HUES6 (cell line): ENCODE measurements around the gene MAMSTR.
A peak's percentile ranks its signal among the peaks of the same experiment; 100 is the strongest.

ENCODE experiments used
- H3K27ac ChIP-seq: 2 replicates; pipeline ENCODE4 v1.7.0; 2013; ENCODE audit warnings: low read depth, mild to moderate bottlenecking, low read length, inconsistent platforms
- H3K27me3 ChIP-seq: 2 replicates; pipeline ENCODE4 v1.6.1; 2013; ENCODE audit warnings: low read length; ENCODE audit not compliant: control insufficient read depth, insufficient read depth
- H3K36me3 ChIP-seq: 2 replicates; pipeline ENCODE4 v1.6.1; 2013; ENCODE audit warnings: low read length; ENCODE audit not compliant: control insufficient read depth, insufficient read depth
- H3K4me1 ChIP-seq: 2 replicates; pipeline ENCODE4 v1.6.1; 2013; ENCODE audit warnings: low read length; ENCODE audit not compliant: control insufficient read depth, insufficient read depth
- H3K4me3 ChIP-seq: 2 replicates; pipeline ENCODE4 v1.5.1; 2013; ENCODE audit warnings: low read depth, low read length
- H3K9ac ChIP-seq: one replicate; pipeline ENCODE4 v1.6.1; 2013; ENCODE audit warnings: mild to moderate bottlenecking, low read length
- H3K9me3 ChIP-seq: 2 replicates; pipeline ENCODE4 v1.6.1; 2013; ENCODE audit warnings: low read depth, low read length; ENCODE audit not compliant: control insufficient read depth, insufficient read depth

MAMSTR gene

DNA sequence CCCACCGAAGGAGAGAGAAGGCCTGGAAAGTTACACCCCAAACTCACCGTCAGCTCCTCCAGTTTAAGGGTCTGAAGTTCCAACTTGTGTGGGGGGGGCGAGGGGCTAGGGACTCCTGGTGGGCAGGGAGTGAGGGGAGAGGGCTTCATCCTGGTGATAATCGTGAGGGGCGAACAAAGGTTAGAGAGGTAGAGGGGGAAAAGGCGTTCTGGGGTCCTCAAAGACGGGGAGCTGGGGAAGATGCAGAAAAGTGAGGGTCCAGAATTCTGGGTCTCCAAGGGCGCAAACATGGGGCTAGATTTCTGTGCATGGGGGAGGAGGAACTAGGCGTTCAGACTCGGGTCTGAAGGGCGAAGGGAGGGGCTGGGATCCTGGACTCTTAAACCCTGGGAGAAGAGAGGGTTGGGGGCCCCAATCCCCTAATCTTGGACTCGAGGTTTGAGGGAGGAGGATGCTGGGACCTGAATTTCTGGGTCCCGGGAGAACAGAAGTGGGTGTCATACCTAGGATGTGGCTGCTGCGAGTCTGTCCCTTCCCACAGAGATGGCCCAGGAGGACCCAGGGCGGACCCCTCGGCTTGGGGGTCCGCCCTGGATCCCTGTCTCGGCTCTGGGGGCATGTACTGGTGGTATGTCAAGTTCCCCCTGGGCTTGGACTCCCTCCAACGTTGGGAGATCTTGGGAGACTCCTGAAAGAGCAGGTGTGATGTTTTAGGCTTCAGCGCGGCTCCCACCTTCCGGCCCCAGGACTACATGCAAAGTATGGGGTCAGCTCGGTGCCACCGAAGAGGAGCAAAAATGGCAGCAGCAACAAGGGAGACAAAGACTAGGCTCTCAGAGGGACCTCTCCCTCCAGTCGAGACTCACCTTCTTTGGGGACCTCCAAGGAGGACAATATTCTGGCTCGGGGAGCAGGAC, 4.5 kb downstream of the MAMSTR start:
- peaks cover 42% of the 10 kb centered on the region for H3K4me1 ChIP-seq

DNA sequence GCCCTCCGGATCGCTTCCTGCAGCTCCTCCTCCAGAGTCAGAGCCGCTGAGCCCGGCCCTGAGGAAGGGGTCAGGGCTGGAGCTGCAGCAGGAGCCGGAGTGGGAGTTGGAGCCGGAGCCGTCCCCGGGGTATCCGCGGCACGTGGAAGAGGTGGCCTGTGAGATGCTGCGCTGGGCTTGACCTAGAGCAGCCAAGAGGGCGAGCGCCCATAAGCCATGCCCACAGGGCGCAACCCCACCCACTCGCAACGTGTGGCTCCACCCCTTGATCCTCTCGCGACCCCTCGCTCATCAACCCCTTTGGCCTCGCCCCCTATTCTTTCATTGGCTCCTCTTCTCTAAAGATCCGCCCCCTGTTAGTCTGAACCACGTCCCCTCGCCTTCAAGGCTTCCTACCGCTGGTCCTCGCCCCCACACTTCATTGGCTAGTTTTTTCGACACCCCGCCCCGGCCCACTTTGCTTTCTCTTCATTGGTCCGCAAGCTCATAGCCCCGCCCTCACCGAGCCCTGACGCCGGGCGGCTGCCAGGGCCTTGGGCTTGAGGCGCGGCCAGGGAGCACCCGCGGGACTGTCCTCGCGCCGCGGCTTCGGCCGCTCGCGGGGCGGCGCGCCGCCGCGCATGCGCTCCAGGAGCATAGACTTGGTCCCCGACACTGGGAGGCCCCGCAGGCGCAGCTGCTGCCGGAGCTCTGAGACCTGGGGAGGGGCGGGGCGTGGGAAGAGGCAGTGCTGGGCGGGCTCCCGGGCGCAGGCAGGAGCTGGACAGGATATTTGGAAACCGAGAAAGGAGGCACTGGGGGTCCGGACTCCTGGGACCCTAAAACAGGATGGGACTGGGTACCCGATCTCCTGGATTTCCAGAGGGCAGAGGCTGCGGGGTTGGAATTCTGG, 5.4 kb downstream of the MAMSTR start:
- peak overlapping the region; percentile 88 for H3K4me3 ChIP-seq
- H3K27me3 ChIP-seq: no peaks in the 10 kb centered on the region
- H3K4me1 ChIP-seq: peaks cover 34% of the 10 kb centered on the region
- H3K9me3 ChIP-seq: peaks cover 3% of the 10 kb centered on the region
- no peaks in the 10 kb centered on the region for H3K36me3 ChIP-seq
- no peak overlapping the region; the same call in 1 of the 2 replicates for H3K27ac ChIP-seq
- H3K9ac ChIP-seq: peak overlapping the region; percentile 57

More for the DNA sequence above, 4.5 kb downstream of the MAMSTR start:
- Histone ChIP-seq H3K9me3 (peaks cover 3% of the 10 kb centered on the region), H3K4me3 (peak overlapping the region; percentile 63), H3K27ac (no peak overlapping the region; the same call in 1 of the 2 replicates), H3K27me3 (no peaks in the 10 kb centered on the region), H3K9ac (peak overlapping the region; percentile 37), H3K36me3 (no peaks in the 10 kb centered on the region)

DNA sequence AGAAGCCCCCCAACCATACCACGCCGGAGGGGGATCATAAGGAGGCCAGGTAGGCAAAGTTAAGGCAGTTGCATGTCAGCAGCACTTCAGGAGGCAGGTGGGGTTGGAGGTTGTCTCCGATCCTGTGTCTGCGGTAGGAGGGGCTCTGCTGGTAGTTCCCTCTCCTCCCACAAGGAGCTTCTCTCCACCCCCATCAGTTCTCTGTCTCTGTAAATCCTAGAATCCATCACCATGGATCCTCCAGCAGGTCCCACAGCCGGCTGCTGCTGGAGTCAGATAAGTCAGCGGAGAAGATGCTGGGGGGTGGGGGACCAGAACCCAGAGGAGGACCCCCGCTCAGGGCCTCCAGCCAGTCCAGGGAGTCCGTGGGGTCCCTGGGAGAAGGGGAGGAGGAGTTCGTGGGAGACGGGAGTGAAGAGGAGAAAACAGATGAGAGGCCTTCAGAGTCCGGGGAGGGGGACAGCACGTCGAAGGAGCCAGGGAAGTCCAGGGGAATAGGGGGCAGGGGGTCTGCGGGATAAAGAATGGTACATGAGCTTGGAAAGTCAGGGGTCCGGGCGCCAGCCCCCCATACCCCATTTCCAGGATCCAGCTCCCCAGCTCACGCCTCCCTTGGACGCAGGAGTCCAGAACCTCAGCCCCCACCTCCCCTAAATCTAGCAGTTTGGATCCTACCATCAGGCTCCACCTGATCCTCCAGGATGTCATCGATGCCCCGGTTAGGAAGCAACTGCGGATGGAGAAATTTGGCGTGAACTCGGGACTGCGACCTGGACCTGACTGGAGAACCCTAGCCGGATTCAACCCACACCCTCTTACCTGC, 6.3 kb downstream of the MAMSTR start:
- peak overlapping the region; percentile 57 for H3K9ac ChIP-seq
- H3K4me3 ChIP-seq: peak overlapping the region; percentile 88
- no peak overlapping the region for H3K27ac ChIP-seq
- H3K36me3 ChIP-seq: no peaks in the 10 kb centered on the region
- H3K4me1 ChIP-seq: peaks cover 30% of the 10 kb centered on the region
- no peaks in the 10 kb centered on the region for H3K27me3 ChIP-seq
- peaks cover 3% of the 10 kb centered on the region for H3K9me3 ChIP-seq

DNA sequence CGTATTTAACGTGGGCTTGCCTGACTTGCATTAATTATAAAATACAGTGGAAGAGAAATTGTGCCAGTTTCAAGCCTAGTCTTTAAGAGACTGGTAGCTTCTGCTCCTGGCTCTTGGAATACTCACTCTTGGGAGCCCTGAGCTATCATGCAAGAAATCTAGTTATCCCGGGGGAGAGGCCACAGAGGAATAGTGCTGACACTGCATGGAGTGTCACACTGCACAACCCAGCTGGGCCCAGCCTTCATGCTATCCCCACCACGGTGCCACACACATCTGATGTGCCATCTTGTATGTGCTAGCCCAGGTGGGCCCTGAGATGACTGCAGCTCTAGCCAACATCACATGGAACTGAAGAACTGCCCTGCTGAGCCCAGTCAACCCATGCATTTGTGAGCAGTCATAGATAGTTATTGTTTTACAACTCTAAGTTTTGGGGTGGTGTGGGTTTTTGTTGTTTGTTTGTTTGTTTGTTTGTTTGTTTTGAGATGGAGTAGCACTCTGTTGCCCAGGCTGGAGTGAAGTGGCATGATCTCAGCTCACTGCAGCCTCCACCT, 8.3 kb downstream of the MAMSTR start:
- Histone ChIP-seq H3K4me3 (no peak overlapping the region), H3K27ac (no peak overlapping the region), H3K9ac (no peak overlapping the region), H3K27me3 (no peaks in the 10 kb centered on the region), H3K36me3 (no peaks in the 10 kb centered on the region), H3K4me1 (peaks cover 22% of the 10 kb centered on the region), H3K9me3 (peaks cover 3% of the 10 kb centered on the region)

DNA sequence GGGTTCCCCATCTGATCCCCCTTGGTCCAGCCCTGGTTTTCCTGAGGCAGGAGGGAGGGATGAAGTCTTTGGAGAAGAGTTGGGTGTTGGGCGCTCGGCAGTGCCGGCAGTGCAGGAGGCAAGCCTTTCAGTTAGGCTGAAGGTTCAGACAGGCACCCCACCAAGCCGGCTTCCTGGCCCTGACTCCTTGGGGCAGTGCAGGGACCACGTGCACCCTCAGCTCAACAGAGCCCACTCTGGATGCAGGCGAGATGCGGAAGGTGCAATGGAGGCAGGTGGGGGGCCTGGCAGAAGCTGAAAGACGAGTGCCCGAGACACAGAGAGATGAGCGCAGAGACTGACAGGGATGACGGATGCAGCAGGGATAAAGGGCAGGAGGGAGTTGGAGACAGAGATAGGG, 11.1 kb downstream of the MAMSTR start:
- peaks cover 8% of the 10 kb centered on the region for H3K36me3 ChIP-seq
- H3K9me3 ChIP-seq: peaks cover 3% of the 10 kb centered on the region
- no peak overlapping the region for H3K4me3 ChIP-seq
- H3K9ac ChIP-seq: no peak overlapping the region
- H3K4me1 ChIP-seq: peaks cover 9% of the 10 kb centered on the region
- no peaks in the 10 kb centered on the region for H3K27me3 ChIP-seq
- no peak overlapping the region for H3K27ac ChIP-seq

DNA sequence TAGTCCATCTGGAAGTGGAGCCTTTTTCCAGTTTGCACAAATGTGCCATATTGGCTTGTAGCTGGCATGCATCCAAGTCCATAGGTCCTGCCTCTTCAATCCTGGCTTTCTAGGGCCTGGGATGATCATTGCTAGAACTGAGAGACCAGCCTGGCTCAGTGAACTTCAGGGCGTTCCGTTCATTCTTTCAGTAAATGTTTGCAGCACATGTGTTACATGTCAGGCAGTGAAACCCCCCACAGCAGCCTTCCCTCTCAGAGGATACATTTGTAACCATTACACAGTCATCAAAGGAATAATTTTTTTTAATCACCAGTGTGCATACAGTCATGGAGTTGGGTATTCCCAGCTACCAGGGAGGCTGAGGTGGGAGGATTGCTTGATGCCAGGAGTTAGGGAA, 14.1 kb downstream of the MAMSTR start:
- no peak overlapping the region for H3K4me3 ChIP-seq
- H3K9ac ChIP-seq: no peak overlapping the region
- no peaks in the 10 kb centered on the region for H3K9me3 ChIP-seq
- H3K4me1 ChIP-seq: peaks cover 5% of the 10 kb centered on the region; the same call in 1 of the 2 replicates
- no peaks in the 10 kb centered on the region for H3K27me3 ChIP-seq
- no peak overlapping the region for H3K27ac ChIP-seq
- peaks cover 14% of the 10 kb centered on the region for H3K36me3 ChIP-seq

DNA sequence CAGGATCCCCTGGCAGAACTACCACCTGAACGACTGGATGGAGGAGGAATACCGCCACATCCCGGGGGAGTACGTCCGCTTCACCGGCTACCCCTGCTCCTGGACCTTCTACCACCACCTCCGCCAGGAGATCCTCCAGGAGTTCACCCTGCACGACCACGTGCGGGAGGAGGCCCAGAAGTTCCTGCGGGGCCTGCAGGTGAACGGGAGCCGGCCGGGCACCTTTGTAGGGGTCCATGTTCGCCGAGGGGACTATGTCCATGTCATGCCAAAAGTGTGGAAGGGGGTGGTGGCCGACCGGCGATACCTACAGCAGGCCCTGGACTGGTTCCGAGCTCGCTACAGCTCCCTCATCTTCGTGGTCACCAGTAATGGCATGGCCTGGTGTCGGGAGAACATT, 16.2 kb downstream of the MAMSTR start:
- Histone ChIP-seq H3K9ac (no peak overlapping the region), H3K9me3 (no peaks in the 10 kb centered on the region), H3K4me3 (no peak overlapping the region), H3K36me3 (peaks cover 14% of the 10 kb centered on the region), H3K27me3 (no peaks in the 10 kb centered on the region), H3K4me1 (peaks cover 1% of the 10 kb centered on the region), H3K27ac (no peak overlapping the region)

DNA sequence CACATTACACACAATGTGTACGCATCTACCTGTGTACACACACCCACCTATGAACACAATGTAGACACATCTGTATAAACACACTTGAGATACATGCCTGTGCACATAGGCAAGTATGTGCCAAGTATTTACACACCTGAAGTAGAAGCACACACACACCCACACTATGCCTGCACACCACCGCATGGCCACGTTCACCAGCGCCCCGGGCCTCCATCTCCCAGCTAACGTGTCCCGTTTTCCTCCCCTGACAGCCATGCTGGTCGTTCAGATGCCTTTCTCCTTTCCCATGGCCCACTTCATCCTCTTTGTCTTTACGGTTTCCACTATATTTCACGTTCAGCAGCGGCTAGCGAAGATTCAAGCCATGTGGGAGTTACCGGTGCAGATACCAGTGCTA, 16.8 kb downstream of the MAMSTR start:
- Histone ChIP-seq H3K9me3 (no peaks in the 10 kb centered on the region), H3K4me1 (peaks cover 5% of the 10 kb centered on the region; the same call in 1 of the 2 replicates), H3K9ac (no peak overlapping the region), H3K4me3 (no peak overlapping the region), H3K27me3 (no peaks in the 10 kb centered on the region), H3K36me3 (peaks cover 14% of the 10 kb centered on the region), H3K27ac (no peak overlapping the region)

DNA sequence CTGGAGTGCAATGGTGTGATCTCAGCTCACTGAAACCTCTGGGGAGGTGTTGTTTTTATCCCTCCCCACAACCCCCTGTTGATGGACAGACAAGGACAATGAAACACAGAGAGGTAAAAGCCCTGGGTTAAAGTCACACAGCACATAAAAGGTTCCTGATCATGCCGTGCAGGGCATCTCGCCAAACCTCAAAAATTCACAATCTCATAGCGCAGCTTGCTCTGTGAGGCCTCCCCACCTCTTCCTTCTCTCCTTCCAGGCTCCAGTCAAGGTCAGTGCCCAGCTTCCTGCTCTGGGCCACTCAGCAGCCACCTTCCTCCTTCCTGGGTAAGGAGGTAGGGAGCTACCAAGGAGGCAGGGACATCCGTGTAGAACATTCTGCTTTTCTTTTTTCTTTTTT, 21.5 kb downstream of the MAMSTR start:
- peaks cover 6% of the 10 kb centered on the region; the same call in 1 of the 2 replicates for H3K27me3 ChIP-seq
- no peak overlapping the region for H3K27ac ChIP-seq
- no peak overlapping the region for H3K9ac ChIP-seq
- no peaks in the 10 kb centered on the region for H3K9me3 ChIP-seq
- H3K4me3 ChIP-seq: no peak overlapping the region
- H3K36me3 ChIP-seq: peaks cover 6% of the 10 kb centered on the region; the same call in 1 of the 2 replicates
- peaks cover 5% of the 10 kb centered on the region; the same call in 1 of the 2 replicates for H3K4me1 ChIP-seq

DNA sequence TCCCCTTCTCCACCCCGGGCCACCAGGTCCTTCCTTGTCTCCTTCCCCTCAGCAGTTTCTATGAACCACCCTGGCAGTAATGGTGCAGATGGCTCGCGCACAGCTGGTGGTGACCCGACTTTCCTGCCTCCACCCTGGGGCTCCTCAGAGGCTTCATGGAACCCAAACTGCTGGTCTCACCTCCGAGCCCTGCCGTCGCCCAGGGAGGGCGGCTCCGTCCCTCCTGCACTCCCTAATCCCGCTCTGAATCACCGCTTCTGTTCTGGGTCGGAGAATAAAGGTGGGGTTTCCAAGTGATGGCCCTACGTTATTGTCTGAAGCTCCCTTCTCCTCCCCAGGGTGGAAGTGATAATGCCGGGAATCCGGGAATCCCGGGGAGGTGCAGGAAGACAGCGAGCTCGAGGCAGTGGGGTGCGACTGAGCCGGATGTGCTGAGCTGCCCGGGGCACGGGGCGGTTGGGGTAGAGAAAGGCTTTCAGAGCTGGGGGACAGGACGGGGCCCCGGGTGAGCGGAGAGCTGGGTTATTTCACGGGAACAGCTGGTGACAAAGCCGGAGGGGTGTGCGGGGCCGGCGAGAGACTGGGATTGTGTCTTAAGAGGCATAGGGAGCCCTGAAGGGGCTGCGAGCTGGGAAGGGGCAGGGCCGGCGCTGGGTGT, 23.0 kb downstream of the MAMSTR start:
- Histone ChIP-seq H3K4me1 (peaks cover 5% of the 10 kb centered on the region; the same call in 1 of the 2 replicates), H3K9ac (peak overlapping the region; percentile 63), H3K4me3 (peak overlapping the region; percentile 84), H3K9me3 (no peaks in the 10 kb centered on the region), H3K27ac (no peak overlapping the region), H3K27me3 (peaks cover 6% of the 10 kb centered on the region; the same call in 1 of the 2 replicates), H3K36me3 (no peaks in the 10 kb centered on the region)
